Lower lobe of right lung (tissue), 2 donors: Measurements from ENCODE around the gene CCDC159. TPM values are rescaled to one million over a fixed set of nuclear protein-coding genes. Genes with fewer than 3 reads are reported as not detected.

Source experiments
- ATAC-seq, 2 donors: fragments of 200-7000 bp; cut with Tn5 transposase; one replicate each; pipeline ENCODE4 v1.9.1; 2020 to 2022; ENCODE audit warnings: mild to moderate bottlenecking in 2 of 2, moderate library complexity in 2 of 2
- DNase-seq: peaks from one replicate; pipeline ENCODE4 v3.0.0-alpha.2; 2020
- H3K27ac ChIP-seq: fragments of 200-600 bp; one replicate; pipeline ENCODE4 v1.8.0; 2022
- H3K27me3 ChIP-seq: fragments of 200-600 bp; one replicate; pipeline ENCODE4 v1.8.0; 2022; ENCODE audit warnings: low read depth
- H3K36me3 ChIP-seq: fragments of 200-600 bp; one replicate; pipeline ENCODE4 v1.8.0; 2022; ENCODE audit warnings: mild to moderate bottlenecking
- H3K4me1 ChIP-seq: fragments of 200-600 bp; one replicate; pipeline ENCODE4 v1.8.0; 2022
- H3K4me3 ChIP-seq: fragments of 200-600 bp; one replicate; pipeline ENCODE4 v1.8.0; 2022; ENCODE audit warnings: mild to moderate bottlenecking
- H3K9me3 ChIP-seq: fragments of 200-600 bp; one replicate; pipeline ENCODE4 v1.8.0; 2022
- intact Hi-C: fragments of 100-400 bp; cut with DNase I; formaldehyde crosslinking; loops from one replicate; pipeline ENCODE4 v1.11.0; 2022
- total RNA-seq: library from RNA; stranded (reverse); fragmentation: NEBNext Ultra II Directional; extraction: Animal tissue kit (Norgen Biotek cat#: 25700); gene quantifications from one replicate; pipeline ENCODE4 v1.2.1, GENCODE V29; 2021
- TF ChIP-seq, protein P1 (sequence below): fragments of 200-600 bp; IDR thresholded peaks from one replicate; pipeline ENCODE4 v1.8.0; 2022; ENCODE audit warnings: antibody characterized with exemption, mild to moderate bottlenecking
- donor health status: DM: no; HTN: yes; CAD: no; lungs with severe emphysema.

The CCDC159 gene
- total RNA-seq, 1 donor from 2014 or later = 37.3 TPM

- DNase-seq = no peak
- no peak overlapping the region for H3K27ac ChIP-seq
- H3K36me3 ChIP-seq = peaks cover 8% of the 10 kb centered on the region
- H3K27me3 ChIP-seq = no peaks in the 10 kb centered on the region
- ATAC-seq = no peak
- H3K9me3 ChIP-seq = no peaks in the 10 kb centered on the region
- intact Hi-C loops = no loop called here
- TF ChIP-seq, protein P1, sequence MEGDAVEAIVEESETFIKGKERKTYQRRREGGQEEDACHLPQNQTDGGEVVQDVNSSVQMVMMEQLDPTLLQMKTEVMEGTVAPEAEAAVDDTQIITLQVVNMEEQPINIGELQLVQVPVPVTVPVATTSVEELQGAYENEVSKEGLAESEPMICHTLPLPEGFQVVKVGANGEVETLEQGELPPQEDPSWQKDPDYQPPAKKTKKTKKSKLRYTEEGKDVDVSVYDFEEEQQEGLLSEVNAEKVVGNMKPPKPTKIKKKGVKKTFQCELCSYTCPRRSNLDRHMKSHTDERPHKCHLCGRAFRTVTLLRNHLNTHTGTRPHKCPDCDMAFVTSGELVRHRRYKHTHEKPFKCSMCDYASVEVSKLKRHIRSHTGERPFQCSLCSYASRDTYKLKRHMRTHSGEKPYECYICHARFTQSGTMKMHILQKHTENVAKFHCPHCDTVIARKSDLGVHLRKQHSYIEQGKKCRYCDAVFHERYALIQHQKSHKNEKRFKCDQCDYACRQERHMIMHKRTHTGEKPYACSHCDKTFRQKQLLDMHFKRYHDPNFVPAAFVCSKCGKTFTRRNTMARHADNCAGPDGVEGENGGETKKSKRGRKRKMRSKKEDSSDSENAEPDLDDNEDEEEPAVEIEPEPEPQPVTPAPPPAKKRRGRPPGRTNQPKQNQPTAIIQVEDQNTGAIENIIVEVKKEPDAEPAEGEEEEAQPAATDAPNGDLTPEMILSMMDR = no peak
- H3K4me1 ChIP-seq = peaks cover 9% of the 10 kb centered on the region
- peak overlapping the region; percentile 60 for H3K4me3 ChIP-seq
These were observed 9.7 kb downstream of the CCDC159 start for GRCh38 chr19:11356074-11356397.

DNA sequence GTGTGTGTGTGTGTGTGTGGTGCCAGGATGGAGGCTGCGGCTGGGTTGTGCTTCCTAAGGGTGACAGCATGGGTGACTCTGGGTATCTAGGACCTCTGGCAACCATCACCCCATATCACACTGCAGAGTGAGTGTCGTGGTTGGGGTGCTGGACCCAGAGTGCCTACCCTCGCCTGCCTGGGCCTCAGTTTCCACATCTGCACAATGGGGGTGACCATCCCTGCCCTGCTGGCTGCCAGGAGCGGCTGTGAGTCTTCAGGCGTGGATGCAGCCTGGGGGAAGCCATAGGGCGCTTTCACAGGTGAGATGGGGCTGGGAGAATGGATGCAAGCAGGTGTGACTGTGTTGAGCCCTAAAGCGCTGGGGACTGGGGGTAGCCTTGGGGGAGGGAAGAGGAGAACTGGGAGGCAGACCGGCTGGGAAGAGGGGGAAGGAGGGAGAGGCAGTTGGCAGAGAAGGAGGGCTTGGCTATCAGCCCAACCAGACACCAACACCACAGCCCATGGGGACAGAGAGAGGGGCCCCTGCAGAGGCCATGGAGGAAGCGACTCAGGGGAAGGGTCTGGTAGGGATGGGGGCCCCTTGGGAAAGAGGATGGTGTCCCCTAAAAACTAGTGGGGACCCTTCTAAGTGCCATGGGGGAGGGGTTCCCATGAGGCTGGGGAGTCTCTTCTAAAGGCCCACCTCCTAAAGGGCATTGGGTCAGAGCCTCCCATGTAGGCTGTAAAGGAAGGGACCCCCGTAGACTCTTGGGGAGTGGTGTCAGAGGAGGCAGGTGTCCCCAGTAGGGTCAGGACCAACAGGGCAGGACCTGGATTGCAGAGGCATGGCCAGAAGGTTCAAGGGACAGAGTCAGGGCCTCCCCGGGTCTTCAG lies 10.6 kb downstream of the CCDC159 start:
- H3K9me3 ChIP-seq = no peaks in the 10 kb centered on the region
- no peak overlapping the region for H3K4me3 ChIP-seq
- TF ChIP-seq, protein P1 = no peak
- intact Hi-C loops = no loop called here
- H3K4me1 ChIP-seq = peaks cover 14% of the 10 kb centered on the region
- H3K27me3 ChIP-seq = no peaks in the 10 kb centered on the region
- no peak overlapping the region for H3K27ac ChIP-seq
- DNase-seq = no peak
- H3K36me3 ChIP-seq = peaks cover 10% of the 10 kb centered on the region
- ATAC-seq = no peak

- H3K4me3 ChIP-seq = no peak overlapping the region
- intact Hi-C loops = no loop called here
- H3K27ac ChIP-seq = no peak overlapping the region
- no peaks in the 10 kb centered on the region for H3K9me3 ChIP-seq
- no peaks in the 10 kb centered on the region for H3K27me3 ChIP-seq
- ATAC-seq = no peak
- H3K36me3 ChIP-seq = peaks cover 32% of the 10 kb centered on the region
- TF ChIP-seq, protein P1 = no peak
- peaks cover 14% of the 10 kb centered on the region for H3K4me1 ChIP-seq
- DNase-seq = no peak
These were observed 13.1 kb downstream of the CCDC159 start for GRCh38 chr19:11359421-11359820.

- TF ChIP-seq, protein P1 = no peak
- no peak overlapping the region for H3K27ac ChIP-seq
- DNase-seq (peak; percentile 84), ATAC-seq (peak; percentile 65 to 71)
- peaks cover 8% of the 10 kb centered on the region for H3K4me1 ChIP-seq
- no peak overlapping the region for H3K4me3 ChIP-seq
- intact Hi-C loops = no loop called here
- no peaks in the 10 kb centered on the region for H3K9me3 ChIP-seq
- peaks cover 48% of the 10 kb centered on the region for H3K36me3 ChIP-seq
- H3K27me3 ChIP-seq = no peaks in the 10 kb centered on the region
These were observed 14.9 kb downstream of the CCDC159 start for GRCh38 chr19:11361037-11361770.

DNA sequence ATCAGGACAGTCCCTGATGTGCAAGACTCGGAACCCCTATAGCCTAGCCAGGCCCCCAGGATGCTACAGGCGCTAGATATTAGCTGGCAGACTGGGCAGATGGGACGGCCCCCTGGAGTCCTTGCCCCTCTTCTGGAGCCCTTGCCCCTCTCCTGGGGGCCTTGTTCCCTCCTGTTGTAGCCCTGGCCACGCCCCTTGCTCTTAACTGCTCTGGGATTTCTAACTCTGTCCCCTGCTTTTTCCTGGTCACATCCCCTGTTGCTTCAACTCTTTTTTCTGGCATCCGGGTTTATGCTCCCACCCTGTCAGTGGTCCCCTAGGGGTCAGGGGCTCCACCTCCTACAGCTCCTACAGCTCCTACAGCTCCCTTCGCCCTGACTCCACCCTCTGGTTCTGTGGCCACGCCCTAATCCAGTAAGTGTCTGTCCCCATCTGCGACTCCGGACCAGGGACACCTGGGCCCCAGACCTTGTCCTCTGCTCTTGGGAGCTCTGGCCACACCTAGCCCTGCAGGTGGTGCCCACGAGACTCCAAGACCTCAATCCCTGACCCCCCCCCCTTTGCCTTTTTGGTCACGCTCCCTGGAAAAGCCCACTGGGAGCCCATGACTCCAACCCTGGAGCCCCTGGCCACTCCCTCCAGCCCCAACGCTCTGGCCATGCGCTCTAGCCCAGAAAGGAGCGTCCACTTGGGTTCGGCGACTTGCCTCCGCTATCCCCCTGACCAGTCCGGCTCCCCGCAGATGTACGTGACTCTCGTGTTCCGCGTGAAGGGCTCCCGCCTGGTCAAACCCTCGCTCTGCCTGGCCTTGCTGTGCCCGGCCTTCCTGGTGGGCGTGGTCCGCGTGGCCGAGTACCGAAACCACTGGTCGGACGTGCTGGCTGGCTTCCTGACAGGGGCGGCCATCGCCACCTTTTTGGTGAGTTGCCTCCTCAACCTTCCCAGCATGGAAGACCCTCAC lies 15.7 kb downstream of the CCDC159 start:
- no peak for ATAC-seq
- TF ChIP-seq, protein P1 = no peak
- no peak for DNase-seq
- H3K4me1 ChIP-seq = peaks cover 5% of the 10 kb centered on the region
- intact Hi-C loops = no loop called here
- H3K4me3 ChIP-seq = no peak overlapping the region
- H3K27ac ChIP-seq = no peak overlapping the region
- no peaks in the 10 kb centered on the region for H3K27me3 ChIP-seq
- no peaks in the 10 kb centered on the region for H3K9me3 ChIP-seq
- peaks cover 49% of the 10 kb centered on the region for H3K36me3 ChIP-seq
